ENCODE results near the gene PCDHGA7.

PCDHGA7 gene

DNA sequence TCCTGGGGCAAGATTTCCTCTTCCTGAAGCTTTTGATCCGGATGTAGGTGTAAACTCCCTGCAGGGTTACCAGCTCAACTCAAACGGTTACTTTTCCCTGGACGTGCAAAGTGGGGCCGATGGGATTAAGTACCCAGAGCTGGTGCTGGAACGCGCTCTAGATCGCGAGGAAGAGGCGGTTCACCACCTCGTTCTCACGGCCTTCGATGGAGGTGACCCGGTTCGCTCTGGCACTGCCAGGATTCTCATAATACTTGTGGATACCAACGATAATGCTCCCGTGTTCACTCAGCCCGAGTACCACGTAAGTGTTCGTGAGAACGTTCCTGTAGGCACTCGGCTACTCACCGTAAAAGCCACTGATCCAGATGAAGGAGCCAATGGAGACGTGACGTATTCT lies 26.9 kb upstream of the PCDHGA7 start:
- H3K9me3 Mint-ChIP-seq, result peaks cover 6% of the 10 kb centered on the region
- H3K4me3 Mint-ChIP-seq, result no peak overlapping the region
- H3K27ac Mint-ChIP-seq (ENCODE audit: low read depth), result no peak overlapping the region
- H3K36me3 Mint-ChIP-seq (ENCODE audit: insufficient read depth), result peaks cover under 1% of the 10 kb centered on the region
- peaks cover 78% of the 10 kb centered on the region for H3K27me3 Mint-ChIP-seq
- H3K4me1 Mint-ChIP-seq, result peaks cover 6% of the 10 kb centered on the region
- DNase-seq (ENCODE audit: low spot score in 2 of 2) (no peak), ATAC-seq (replicated peaks; ENCODE audit: extremely low read depth, poor library complexity, severe bottlenecking) (no peak)

- Mint-ChIP-seq H3K4me3 (no peak overlapping the region), H3K36me3 (ENCODE audit: insufficient read depth) (peaks cover 3% of the 10 kb centered on the region), H3K4me1 (peaks cover 6% of the 10 kb centered on the region), H3K9me3 (peaks cover 6% of the 10 kb centered on the region), H3K27me3 (peaks cover 78% of the 10 kb centered on the region), H3K27ac (ENCODE audit: low read depth) (no peak overlapping the region)
- no peak for ATAC-seq (replicated peaks; ENCODE audit: extremely low read depth, poor library complexity, severe bottlenecking)
- no peak for DNase-seq (ENCODE audit: low spot score in 2 of 2)
Observed at GRCh38 chr5:141356133-141356532, 26.4 kb upstream of the PCDHGA7 start.

DNA sequence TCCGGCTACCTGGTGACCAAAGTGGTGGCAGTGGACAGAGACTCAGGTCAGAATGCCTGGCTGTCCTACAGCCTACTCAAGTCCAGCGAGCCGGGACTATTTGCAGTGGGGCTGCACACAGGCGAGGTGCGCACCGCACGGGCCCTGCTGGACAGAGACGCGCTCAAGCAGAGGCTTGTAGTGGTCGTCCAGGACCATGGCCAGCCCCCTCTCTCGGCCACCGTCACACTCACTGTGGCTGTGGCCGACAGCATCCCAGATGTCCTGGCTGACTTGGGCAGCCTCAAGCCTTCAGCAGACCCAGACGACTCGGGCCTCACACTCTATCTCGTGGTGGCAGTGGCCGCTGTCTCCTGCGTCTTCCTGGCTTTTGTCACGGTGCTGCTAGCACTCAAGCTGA lies 25.6 kb upstream of the PCDHGA7 start:
- Mint-ChIP-seq H3K36me3 (ENCODE audit: insufficient read depth) (peaks cover 5% of the 10 kb centered on the region), H3K9me3 (peaks cover 6% of the 10 kb centered on the region)

DNA sequence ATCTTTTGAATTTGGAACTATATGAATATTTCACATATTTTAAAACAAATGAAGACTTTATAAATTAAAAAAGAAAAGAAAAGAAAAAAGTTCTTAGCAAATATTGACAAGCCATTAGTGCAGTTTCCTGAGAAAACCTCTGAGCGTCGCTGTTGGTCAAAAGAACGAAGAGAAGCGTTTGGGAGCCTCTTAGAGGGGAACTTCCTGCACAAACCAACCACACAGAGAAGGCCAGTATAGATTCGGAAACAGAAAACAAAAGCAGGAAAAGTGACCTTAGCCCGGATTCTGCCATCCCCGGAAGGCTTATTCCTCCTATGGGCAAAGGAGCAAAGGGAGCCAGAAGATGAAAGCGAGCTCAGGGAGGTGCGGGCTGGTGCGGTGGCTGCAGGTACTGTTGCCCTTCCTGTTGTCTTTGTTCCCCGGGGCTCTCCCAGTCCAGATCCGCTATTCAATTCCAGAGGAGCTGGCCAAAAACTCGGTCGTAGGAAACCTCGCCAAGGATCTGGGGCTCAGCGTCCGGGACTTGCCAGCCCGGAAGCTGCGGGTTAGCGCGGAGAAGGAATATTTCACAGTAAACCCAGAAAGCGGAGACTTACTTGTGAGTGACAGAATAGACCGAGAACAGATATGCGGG lies 22.6 kb upstream of the PCDHGA7 start, which contains the start of gene PCDHGB2:
Gene PCDHGB2, plus strand, starts transcription at position 205 of the 637 bp plus-strand sequence. Its CDS starts 142 bp downstream, at position 347.
- ATAC-seq (replicated peaks; ENCODE audit: extremely low read depth, poor library complexity, severe bottlenecking) (no peak), DNase-seq (ENCODE audit: low spot score in 2 of 2) (no peak)
- Mint-ChIP-seq H3K4me3 (peak within 1 kb of the TSS; percentile 79), H3K27me3 (peaks cover 85% of the 10 kb centered on the region), H3K9me3 (peaks cover 14% of the 10 kb centered on the region), H3K36me3 (ENCODE audit: insufficient read depth) (peaks cover 8% of the 10 kb centered on the region), H3K4me1 (peaks cover 6% of the 10 kb centered on the region), H3K27ac (ENCODE audit: low read depth) (peak within 1 kb of the TSS; percentile 87)

More for the DNA sequence above, 25.6 kb upstream of the PCDHGA7 start:
- Mint-ChIP-seq H3K4me1 (peaks cover 6% of the 10 kb centered on the region), H3K27ac (ENCODE audit: low read depth) (no peak overlapping the region), H3K4me3 (no peak overlapping the region), H3K27me3 (peaks cover 84% of the 10 kb centered on the region)
- ATAC-seq (replicated peaks; ENCODE audit: extremely low read depth, poor library complexity, severe bottlenecking) (no peak), DNase-seq (ENCODE audit: low spot score in 2 of 2) (no peak)

- H3K4me1 Mint-ChIP-seq, result peaks cover 6% of the 10 kb centered on the region
- ATAC-seq (replicated peaks; ENCODE audit: extremely low read depth, poor library complexity, severe bottlenecking), result no peak
Observed at GRCh38 chr5:141360685-141361084, 21.9 kb upstream of the PCDHGA7 start.

GRCh38 chr5:141362719-141363118 lies 19.8 kb upstream of the PCDHGA7 start:
- Mint-ChIP-seq H3K27ac (ENCODE audit: low read depth) (no peak overlapping the region), H3K36me3 (ENCODE audit: insufficient read depth) (peaks cover 14% of the 10 kb centered on the region), H3K27me3 (peaks cover 90% of the 10 kb centered on the region), H3K4me3 (no peak overlapping the region), H3K4me1 (peaks cover 6% of the 10 kb centered on the region), H3K9me3 (peaks cover 20% of the 10 kb centered on the region)
- no peak for ATAC-seq (replicated peaks; ENCODE audit: extremely low read depth, poor library complexity, severe bottlenecking)
- DNase-seq (ENCODE audit: low spot score in 2 of 2), result no peak

More at GRCh38 chr5:141360685-141361084, 21.9 kb upstream of the PCDHGA7 start:
- H3K36me3 Mint-ChIP-seq (ENCODE audit: insufficient read depth), result peaks cover 12% of the 10 kb centered on the region
- peaks cover 18% of the 10 kb centered on the region for H3K9me3 Mint-ChIP-seq
- no peak overlapping the region for H3K27ac Mint-ChIP-seq (ENCODE audit: low read depth)
- DNase-seq (ENCODE audit: low spot score in 2 of 2), result no peak
- H3K4me3 Mint-ChIP-seq, result peak overlapping the region; percentile 79
- peaks cover 87% of the 10 kb centered on the region for H3K27me3 Mint-ChIP-seq

DNA sequence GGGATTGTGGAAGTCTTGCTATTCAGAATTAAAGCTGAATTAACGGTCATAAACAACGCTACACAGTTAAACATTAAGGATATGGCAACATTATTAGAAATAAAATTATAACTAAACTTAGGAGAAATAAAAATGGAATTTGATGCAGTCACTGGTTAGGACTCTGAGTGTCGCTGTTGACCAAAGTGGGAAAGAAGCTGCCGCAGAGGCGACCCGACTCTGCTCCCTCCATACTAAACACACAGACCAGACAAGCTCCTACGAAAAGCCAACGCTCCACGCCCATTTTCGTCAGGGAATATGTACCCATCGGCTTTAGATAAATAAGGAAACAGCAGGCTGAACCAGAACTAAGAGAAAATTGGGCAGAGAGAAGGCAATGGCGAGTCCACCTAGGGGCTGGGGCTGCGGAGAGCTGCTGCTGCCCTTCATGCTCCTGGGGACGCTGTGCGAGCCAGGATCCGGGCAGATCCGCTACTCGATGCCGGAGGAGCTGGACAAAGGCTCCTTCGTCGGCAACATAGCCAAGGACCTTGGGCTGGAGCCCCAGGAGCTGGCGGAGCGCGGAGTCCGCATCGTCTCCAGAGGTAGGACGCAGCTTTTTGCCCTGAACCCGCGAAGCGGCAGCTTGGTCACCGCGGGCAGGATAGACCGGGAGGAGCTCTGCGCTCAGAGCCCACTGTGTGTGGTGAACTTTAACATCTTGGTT lies 18.4 kb upstream of the PCDHGA7 start, which contains the start of gene PCDHGA5:
Gene PCDHGA5, plus strand, starts transcription at position 211 of the 709 bp plus-strand sequence. Its CDS starts 169 bp downstream, at position 380.
- peaks cover 14% of the 10 kb centered on the region for H3K36me3 Mint-ChIP-seq (ENCODE audit: insufficient read depth)
- peaks cover 86% of the 10 kb centered on the region for H3K27me3 Mint-ChIP-seq

GRCh38 chr5:141366016-141366896 lies 16.3 kb upstream of the PCDHGA7 start:
- H3K9me3 Mint-ChIP-seq, result peaks cover 18% of the 10 kb centered on the region
- H3K4me3 Mint-ChIP-seq, result no peak overlapping the region
- peaks cover 8% of the 10 kb centered on the region for H3K4me1 Mint-ChIP-seq
- H3K36me3 Mint-ChIP-seq (ENCODE audit: insufficient read depth), result peaks cover 11% of the 10 kb centered on the region
- peaks cover 85% of the 10 kb centered on the region for H3K27me3 Mint-ChIP-seq
- DNase-seq (ENCODE audit: low spot score in 2 of 2) (no peak), ATAC-seq (replicated peaks; ENCODE audit: extremely low read depth, poor library complexity, severe bottlenecking) (no peak)
- H3K27ac Mint-ChIP-seq (ENCODE audit: low read depth), result peak overlapping the region; percentile 25

More for the DNA sequence above, 18.4 kb upstream of the PCDHGA7 start, which contains the start of gene PCDHGA5:
- no peak for ATAC-seq (replicated peaks; ENCODE audit: extremely low read depth, poor library complexity, severe bottlenecking)
- Mint-ChIP-seq H3K27ac (ENCODE audit: low read depth) (no peak within 1 kb of the TSS), H3K4me1 (peaks cover 6% of the 10 kb centered on the region), H3K9me3 (peaks cover 20% of the 10 kb centered on the region), H3K4me3 (no peak within 1 kb of the TSS)
- DNase-seq (ENCODE audit: low spot score in 2 of 2), result no peak

DNA sequence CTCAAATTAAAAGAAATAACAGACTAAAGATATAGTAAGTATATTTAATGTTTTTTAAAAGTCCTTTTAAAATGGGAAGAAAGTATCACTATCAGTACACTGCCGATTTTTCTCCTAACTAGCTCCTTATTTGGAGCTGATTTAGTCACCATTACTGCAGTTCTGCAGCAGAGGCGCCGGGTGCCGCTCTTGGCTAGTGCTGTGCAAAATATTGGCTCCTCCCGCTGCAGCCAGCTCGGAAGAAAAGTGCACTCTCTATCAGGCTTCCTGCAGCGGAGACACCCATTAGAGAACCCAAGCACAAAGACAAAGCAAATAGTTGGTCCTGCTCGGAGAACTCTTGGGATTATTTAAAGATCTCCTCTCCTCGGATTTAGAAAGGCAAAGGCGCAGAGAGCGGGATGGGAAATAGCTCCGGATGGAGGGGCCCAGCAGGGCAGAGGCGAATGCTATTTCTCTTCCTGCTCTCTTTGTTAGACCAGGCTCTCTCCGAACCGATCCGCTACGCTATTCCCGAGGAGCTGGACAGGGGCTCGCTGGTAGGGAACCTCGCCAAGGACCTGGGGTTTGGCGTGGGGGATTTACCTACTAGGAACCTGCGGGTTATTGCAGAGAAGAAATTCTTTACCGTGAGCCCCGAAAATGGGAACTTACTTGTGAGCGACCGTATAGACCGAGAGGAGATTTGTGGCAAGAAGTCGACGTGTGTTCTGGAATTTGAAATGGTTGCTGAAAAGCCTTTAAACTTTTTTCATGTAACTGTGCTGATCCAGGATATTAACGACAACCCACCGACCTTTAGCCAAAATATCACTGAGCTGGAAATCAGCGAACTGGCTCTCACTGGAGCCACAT lies 12.3 kb upstream of the PCDHGA7 start, which contains the start of gene PCDHGB3:
Gene PCDHGB3, plus strand, starts transcription at position 249 of the 855 bp plus-strand sequence. Its CDS starts 153 bp downstream, at position 402.
- peaks cover 12% of the 10 kb centered on the region for H3K9me3 Mint-ChIP-seq
- H3K4me3 Mint-ChIP-seq, result peak within 1 kb of the TSS; percentile 79
- no peak within 1 kb of the TSS for H3K27ac Mint-ChIP-seq (ENCODE audit: low read depth)
- DNase-seq (ENCODE audit: low spot score in 2 of 2) (no peak), ATAC-seq (replicated peaks; ENCODE audit: extremely low read depth, poor library complexity, severe bottlenecking) (peak; percentile 70)
- H3K27me3 Mint-ChIP-seq, result peaks cover 64% of the 10 kb centered on the region
- peaks cover 8% of the 10 kb centered on the region for H3K4me1 Mint-ChIP-seq
- H3K36me3 Mint-ChIP-seq (ENCODE audit: insufficient read depth), result peaks cover 8% of the 10 kb centered on the region

DNA sequence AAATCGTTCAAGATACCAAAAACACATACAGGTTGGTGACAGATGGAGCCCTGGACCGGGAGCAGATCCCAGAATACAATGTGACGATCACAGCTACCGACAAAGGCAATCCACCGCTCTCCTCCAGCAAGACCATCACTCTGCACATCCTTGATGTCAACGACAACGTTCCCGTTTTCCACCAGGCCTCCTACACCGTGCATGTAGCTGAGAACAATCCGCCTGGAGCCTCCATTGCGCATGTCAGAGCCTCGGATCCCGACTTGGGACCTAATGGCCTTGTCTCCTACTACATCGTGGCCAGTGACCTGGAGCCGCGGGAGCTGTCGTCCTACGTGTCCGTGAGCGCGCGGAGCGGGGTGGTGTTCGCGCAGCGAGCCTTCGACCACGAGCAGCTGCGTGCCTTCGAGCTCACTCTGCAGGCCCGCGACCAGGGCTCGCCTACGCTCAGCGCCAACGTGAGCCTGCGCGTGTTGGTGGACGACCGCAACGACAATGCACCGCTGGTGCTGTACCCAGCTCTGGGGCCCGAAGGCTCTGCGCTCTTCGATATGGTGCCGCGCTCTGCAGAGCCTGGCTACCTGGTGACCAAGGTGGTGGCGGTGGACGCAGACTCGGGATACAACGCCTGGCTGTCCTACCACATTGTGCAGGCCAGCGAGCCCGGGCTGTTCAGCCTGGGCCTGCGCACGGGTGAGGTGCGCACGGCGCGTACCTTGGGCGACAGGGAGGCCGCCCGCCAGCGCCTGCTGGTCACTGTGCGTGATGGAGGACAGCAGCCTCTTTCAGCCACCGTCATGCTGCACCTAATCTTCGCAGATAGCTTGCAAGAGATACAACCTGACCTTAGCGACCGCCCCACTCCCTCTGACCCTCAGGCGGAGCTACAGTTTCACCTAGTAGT lies 10.7 kb upstream of the PCDHGA7 start:
- Mint-ChIP-seq H3K27ac (ENCODE audit: low read depth) (no peak overlapping the region), H3K36me3 (ENCODE audit: insufficient read depth) (peaks cover 2% of the 10 kb centered on the region), H3K4me3 (no peak overlapping the region)

More for the DNA sequence above, 10.7 kb upstream of the PCDHGA7 start:
- H3K9me3 Mint-ChIP-seq, result peaks cover 6% of the 10 kb centered on the region
- no peak for ATAC-seq (replicated peaks; ENCODE audit: extremely low read depth, poor library complexity, severe bottlenecking)
- H3K27me3 Mint-ChIP-seq, result peaks cover 48% of the 10 kb centered on the region
- peaks cover 8% of the 10 kb centered on the region for H3K4me1 Mint-ChIP-seq
- no peak for DNase-seq (ENCODE audit: low spot score in 2 of 2)

Data from central memory CD8-positive, alpha-beta T cell (primary cell).